Keratinocyte (primary cell): ENCODE data around the gene H2AZ2. TPM values are rescaled to one million over a fixed set of nuclear protein-coding genes. Genes with fewer than 3 reads are reported as not detected.
A peak's percentile ranks its signal among the peaks of the same experiment; 100 is the strongest.
"Not testable (repeated sequence)": the region's sequence is repeated elsewhere in the genome, so short reads cannot be mapped to it uniquely, and the experiment has no call there.

ENCODE experiments used
- DNase-seq: peaks from one replicate; pipeline ENCODE4 v3.0.0-alpha.2; 2011; ENCODE audit warnings: low read depth, missing footprints, low spot score
- FAIRE-seq: peaks from 2 replicates; lab custom pipeline; 2011; peaks lifted over from hg19 to GRCh38; lab: Jason Lieb, UNC
- H2AFZ ChIP-seq: 2 replicates; pipeline ENCODE4 v1.6.0; 2012; ENCODE audit warnings: low read length, control low read depth, inconsistent platforms; ENCODE audit not compliant: control insufficient read depth
- H3K27ac ChIP-seq: 2 replicates; pipeline ENCODE4 v1.5.1; 2011; ENCODE audit warnings: low read length; ENCODE audit not compliant: control insufficient read depth, insufficient read depth
- H3K27me3 ChIP-seq: 3 replicates; pipeline ENCODE4 v1.6.0; 2011; ENCODE audit warnings: low read length; ENCODE audit not compliant: control insufficient read depth, insufficient read depth; ENCODE audit errors: extremely low read depth
- H3K36me3 ChIP-seq, 2 experiments: 2 replicates in 1 of 2; 3 replicates in 1 of 2; pipeline ENCODE4 v1.5.1; 2011; ENCODE audit warnings: low read length in 2 of 2, mild to moderate bottlenecking in 1 of 2; ENCODE audit not compliant: control insufficient read depth in 2 of 2, insufficient read depth in 2 of 2; ENCODE audit errors: extremely low read depth in 1 of 2
- H3K4me1 ChIP-seq: 3 replicates; pipeline ENCODE4 v1.5.1; 2011; ENCODE audit warnings: low read length; ENCODE audit not compliant: control insufficient read depth, insufficient read depth; ENCODE audit errors: extremely low read depth
- H3K4me2 ChIP-seq: 3 replicates; pipeline ENCODE4 v1.6.0; 2011; ENCODE audit warnings: low read depth, low read length; ENCODE audit not compliant: control insufficient read depth, insufficient read depth; ENCODE audit errors: extremely low read depth
- H3K4me3 ChIP-seq, 3 experiments: fragments of 200-600 bp in 1 of 3; sonication (generic) in 1 of 3; 2 replicates in 2 of 3; 3 replicates in 1 of 3; pipeline ENCODE4 v1.5.1; 2011 to 2016; ENCODE audit warnings: low read length in 3 of 3, mild to moderate bottlenecking in 3 of 3, control low read depth in 2 of 3, inconsistent platforms in 1 of 3, low read depth in 1 of 3, mixed read lengths in 1 of 3, mixed run types in 1 of 3, moderate library complexity in 1 of 3; ENCODE audit not compliant: control insufficient read depth in 2 of 3, insufficient read depth in 2 of 3; ENCODE audit errors: extremely low read depth in 1 of 3
- H3K79me2 ChIP-seq: 2 replicates; pipeline ENCODE4 v1.6.0; 2012; ENCODE audit warnings: low read length; ENCODE audit not compliant: control insufficient read depth, insufficient read depth
- H3K9ac ChIP-seq: 3 replicates; pipeline ENCODE4 v1.6.0; 2011; ENCODE audit warnings: low read length; ENCODE audit not compliant: control insufficient read depth, insufficient read depth; ENCODE audit errors: extremely low read depth
- H3K9me1 ChIP-seq: 3 replicates; pipeline ENCODE4 v1.6.0; 2011; ENCODE audit warnings: low read length; ENCODE audit not compliant: control insufficient read depth, insufficient read depth; ENCODE audit errors: extremely low read depth
- H3K9me3 ChIP-seq: 2 replicates; pipeline ENCODE4 v1.5.1; 2012; ENCODE audit warnings: low read depth, low read length; ENCODE audit not compliant: control insufficient read depth
- H4K20me1 ChIP-seq: 3 replicates; pipeline ENCODE4 v1.6.0; 2011; ENCODE audit warnings: low read length; ENCODE audit not compliant: control insufficient read depth, insufficient read depth; ENCODE audit errors: extremely low read depth
- EZH2 ChIP-seq: IDR thresholded peaks from one replicate; pipeline ENCODE4 v1.6.1; 2012; ENCODE audit warnings: inconsistent platforms, mild to moderate bottlenecking, low read length, moderate library complexity
- dilution Hi-C: fragments of 300-500 bp; cut with MboI; formaldehyde crosslinking; loops from one replicate; pipeline ENCODE4 v1.7.0; 2020; ENCODE audit warnings: low sequenced_read_pairs; ENCODE audit not compliant: extremely low pct_ligation_motif_present
- polyA plus RNA-seq, 5 experiments: library from polyadenylated mRNA; depleted of rRNA in 3 of 5; stranded (reverse) in 3 of 5; stranded (forward) in 1 of 5; unstranded in 1 of 5; fragments of >200 nt; gene quantifications; 1 replicate in 1 of 5; 2 replicates in 3 of 5; 3 replicates in 1 of 5; pipeline versions ENCODE4 v1.2.1 to v1.2.3, GENCODE V29; 2011 to 2012; ENCODE audit warnings: missing spikeins in 2 of 5, low read depth in 1 of 5, low replicate concordance in 1 of 5
- TF ChIP-seq, protein P1 (sequence below), 3 experiments: IDR thresholded peaks in 1 of 3; conservative IDR thresholded peaks in 1 of 3; optimal IDR thresholded peaks in 1 of 3; 2 replicates in 2 of 3; 3 replicates in 1 of 3; pipeline versions ENCODE3 to v1.5.1; 2011; ENCODE audit warnings: low read length in 3 of 3, mild to moderate bottlenecking in 3 of 3, moderate library complexity in 2 of 3, control low read depth in 1 of 3, inconsistent platforms in 1 of 3; ENCODE audit not compliant: insufficient read depth in 2 of 3; ENCODE audit errors: extremely low read depth in 1 of 3

The H2AZ2 gene
- polyA plus RNA-seq, 1 donor (not counting 4 experiments of a cell fraction or from before 2014, with no cell fraction given): 131 TPM

DNA sequence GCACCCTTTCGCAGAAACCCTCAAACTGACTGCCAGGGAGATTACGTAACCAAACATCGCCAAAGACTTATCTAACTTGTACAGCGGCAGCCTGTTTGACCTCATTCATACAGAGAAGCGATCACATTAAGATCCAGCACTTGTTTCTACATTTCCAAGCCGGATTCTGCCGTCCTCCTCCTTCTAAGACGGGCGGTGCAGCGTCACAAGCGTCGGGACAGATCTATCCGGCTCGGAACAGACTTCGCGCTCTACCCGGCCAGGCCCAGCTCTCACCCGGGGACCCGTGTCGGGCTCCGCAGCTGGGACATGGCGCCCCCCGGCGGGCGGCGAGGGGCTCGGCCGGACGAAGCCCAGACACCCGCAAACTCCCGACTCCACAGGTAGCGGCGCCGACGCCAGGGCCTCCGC lies 373 bp downstream of the H2AZ2 start:
- peaks cover 12% of the 10 kb centered on the region for H3K4me1 ChIP-seq
- H3K4me3 ChIP-seq: peak overlapping the region; percentile 53 to 96 (median 75)
- H3K9me1 ChIP-seq: no peaks in the 10 kb centered on the region
- H2AFZ ChIP-seq: peak overlapping the region; percentile 94
- H3K79me2 ChIP-seq: peaks cover 49% of the 10 kb centered on the region
- TF ChIP-seq, protein P1, sequence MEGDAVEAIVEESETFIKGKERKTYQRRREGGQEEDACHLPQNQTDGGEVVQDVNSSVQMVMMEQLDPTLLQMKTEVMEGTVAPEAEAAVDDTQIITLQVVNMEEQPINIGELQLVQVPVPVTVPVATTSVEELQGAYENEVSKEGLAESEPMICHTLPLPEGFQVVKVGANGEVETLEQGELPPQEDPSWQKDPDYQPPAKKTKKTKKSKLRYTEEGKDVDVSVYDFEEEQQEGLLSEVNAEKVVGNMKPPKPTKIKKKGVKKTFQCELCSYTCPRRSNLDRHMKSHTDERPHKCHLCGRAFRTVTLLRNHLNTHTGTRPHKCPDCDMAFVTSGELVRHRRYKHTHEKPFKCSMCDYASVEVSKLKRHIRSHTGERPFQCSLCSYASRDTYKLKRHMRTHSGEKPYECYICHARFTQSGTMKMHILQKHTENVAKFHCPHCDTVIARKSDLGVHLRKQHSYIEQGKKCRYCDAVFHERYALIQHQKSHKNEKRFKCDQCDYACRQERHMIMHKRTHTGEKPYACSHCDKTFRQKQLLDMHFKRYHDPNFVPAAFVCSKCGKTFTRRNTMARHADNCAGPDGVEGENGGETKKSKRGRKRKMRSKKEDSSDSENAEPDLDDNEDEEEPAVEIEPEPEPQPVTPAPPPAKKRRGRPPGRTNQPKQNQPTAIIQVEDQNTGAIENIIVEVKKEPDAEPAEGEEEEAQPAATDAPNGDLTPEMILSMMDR (optimal IDR thresholded peaks at IDR 0.05 in 1 of 3, IDR thresholded peaks at IDR 0.05 in 1 of 3, conservative IDR thresholded peaks at IDR 0.05 in 1 of 3; ENCODE audit: extremely low read depth in 1 of 3, insufficient read depth in 2 of 3, low read length in 3 of 3): peak; percentile 68 to 94 (median 78)
- TF ChIP-seq EZH2: no peak
- no peaks in the 10 kb centered on the region for H3K27me3 ChIP-seq
- H3K27ac ChIP-seq: peak overlapping the region; percentile 86
- no peaks in the 10 kb centered on the region for H4K20me1 ChIP-seq
- dilution Hi-C loops: no loop called here
- FAIRE-seq (peak; percentile 52), DNase-seq (no peak)
- H3K9me3 ChIP-seq: no peaks in the 10 kb centered on the region
- no peaks in the 10 kb centered on the region for H3K36me3 ChIP-seq
- H3K9ac ChIP-seq: peak overlapping the region; percentile 89
- peak overlapping the region; percentile 81 for H3K4me2 ChIP-seq

DNA sequence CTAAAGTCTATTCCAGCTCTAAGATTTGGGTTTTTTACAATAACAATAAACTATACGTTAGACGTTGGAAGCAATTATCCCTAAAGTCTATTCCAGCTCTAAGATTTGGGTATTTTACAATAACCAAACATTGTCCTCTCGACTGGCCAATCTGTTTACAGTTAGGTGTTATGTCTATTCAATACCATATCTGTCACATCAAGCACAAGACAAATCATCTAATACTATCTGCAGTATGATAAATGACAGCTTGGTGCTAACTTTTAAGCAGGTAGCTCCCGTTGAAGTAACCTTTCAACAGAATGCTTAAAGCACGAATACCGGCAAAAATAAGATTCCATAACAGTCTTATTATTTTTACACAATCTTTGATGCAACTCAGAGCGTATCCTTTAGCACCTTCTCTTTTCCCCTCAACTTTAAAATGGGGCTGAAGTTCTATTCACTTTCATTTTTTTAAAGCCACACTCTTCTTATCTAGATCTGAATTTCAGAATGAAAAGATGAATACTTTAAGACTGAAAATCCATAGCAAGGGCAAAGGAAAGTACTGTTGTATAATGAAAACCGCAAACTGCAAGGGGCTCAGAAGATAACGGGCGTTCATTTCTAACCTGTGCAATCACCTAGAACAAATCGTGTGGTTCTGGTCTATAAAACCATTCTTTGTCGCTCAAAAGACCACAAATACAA lies 925 bp downstream of the H2AZ2 start:
- peak overlapping the region; percentile 81 for H3K4me2 ChIP-seq
- peaks cover 12% of the 10 kb centered on the region for H3K4me1 ChIP-seq
- H3K36me3 ChIP-seq: no peaks in the 10 kb centered on the region
- TF ChIP-seq, protein P1 (optimal IDR thresholded peaks at IDR 0.05 in 1 of 3, IDR thresholded peaks at IDR 0.05 in 1 of 3, conservative IDR thresholded peaks at IDR 0.05 in 1 of 3; ENCODE audit: extremely low read depth in 1 of 3, insufficient read depth in 2 of 3, low read length in 3 of 3): no peak
- peak overlapping the region; percentile 89 for H3K9ac ChIP-seq
- H4K20me1 ChIP-seq: no peaks in the 10 kb centered on the region
- no peaks in the 10 kb centered on the region for H3K9me1 ChIP-seq
- no peaks in the 10 kb centered on the region for H3K9me3 ChIP-seq
- peak overlapping the region; percentile 86 for H3K27ac ChIP-seq
- H3K4me3 ChIP-seq: peak overlapping the region; percentile 53 to 96 (median 75)
- FAIRE-seq (no peak), DNase-seq (no peak)
- H3K27me3 ChIP-seq: no peaks in the 10 kb centered on the region
- peaks cover 54% of the 10 kb centered on the region for H3K79me2 ChIP-seq
- H2AFZ ChIP-seq: peak overlapping the region; percentile 94
- dilution Hi-C loops: no loop called here

DNA sequence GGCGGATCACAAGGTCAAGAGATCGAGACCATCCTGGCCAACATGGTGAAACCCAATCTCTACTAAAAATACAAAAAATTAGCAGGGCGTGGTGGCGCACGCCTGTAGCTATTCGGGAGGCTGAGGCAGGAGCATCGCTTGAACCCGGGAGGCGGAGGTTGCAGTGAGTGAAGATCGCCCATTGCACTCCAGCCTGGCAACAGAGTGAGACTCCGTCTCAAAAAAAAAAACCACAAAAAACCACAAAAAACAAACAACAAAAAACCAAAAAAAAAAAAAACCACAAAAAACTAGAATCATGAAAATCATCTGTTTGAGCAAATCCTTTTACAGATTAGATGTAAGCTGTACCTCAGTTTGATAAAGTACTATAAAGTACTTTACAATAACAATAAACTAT lies 1.5 kb downstream of the H2AZ2 start:
- H3K9me3 ChIP-seq, DNase-seq, H3K36me3 ChIP-seq, H2AFZ ChIP-seq, H3K27me3 ChIP-seq, dilution Hi-C loops, H4K20me1 ChIP-seq, FAIRE-seq, H3K9me1 ChIP-seq: not testable (repeated sequence)
- Histone ChIP-seq H3K9ac (peak overlapping the region; percentile 89), H3K4me3 (peak overlapping the region; percentile 53 to 96 (median 75)), H3K79me2 (peaks cover 60% of the 10 kb centered on the region), H3K27ac (peak overlapping the region; percentile 86), H3K4me2 (peak overlapping the region; percentile 81), H3K4me1 (peaks cover 12% of the 10 kb centered on the region)
